ENCODE results near the gene OPCML. TPM values are rescaled to one million over a fixed set of nuclear protein-coding genes. Genes with fewer than 3 reads are reported as not detected.

The OPCML gene
- total RNA-seq, result not detected in 2 replicates

GRCh38 chr11:133531971-133532651 is at the start of gene OPCML:
Gene OPCML (minus strand): TSS chr11:133532501.

Measured in smooth muscle cell of trachea (primary cell).